Nephron progenitor cell (in vitro differentiated cells): ENCODE results near the gene RIMS1.
"Not testable (repeated sequence)": the region's sequence is repeated elsewhere in the genome, so short reads cannot be mapped to it uniquely, and the experiment has no call there.

ENCODE experiments used
- DNase-seq: peaks from one replicate; pipeline ENCODE4 v3.0.0; 2021
- H3K27ac Mint-ChIP-seq: 2 replicates; pipeline ENCODE4 v1.8.0; 2021; ENCODE audit warnings: mild to moderate bottlenecking, moderate library complexity, mixed read lengths
- H3K27me3 Mint-ChIP-seq: 2 replicates; pipeline ENCODE4 v1.8.0; 2021; ENCODE audit warnings: mild to moderate bottlenecking, low read depth, mixed read lengths; ENCODE audit not compliant: poor library complexity
- H3K36me3 Mint-ChIP-seq: 2 replicates; pipeline ENCODE4 v1.8.0; 2021; ENCODE audit warnings: low read depth, mixed read lengths
- H3K4me1 Mint-ChIP-seq: 2 replicates; pipeline ENCODE4 v1.8.0; 2021; ENCODE audit warnings: mixed read lengths
- H3K4me3 Mint-ChIP-seq: 2 replicates; pipeline ENCODE4 v1.8.0; 2021; ENCODE audit warnings: mild to moderate bottlenecking, moderate library complexity, mixed read lengths
- H3K9me3 Mint-ChIP-seq: 2 replicates; pipeline ENCODE4 v1.8.0; 2021; ENCODE audit warnings: mild to moderate bottlenecking, moderate library complexity, mixed read lengths
- CTCF ChIP-seq: fragments of 200-600 bp; sonication (generic); IDR thresholded peaks from 2 replicates; pipeline ENCODE4 v1.5.0; 2021; ENCODE audit warnings: antibody characterized with exemption

RIMS1 gene

DNA sequence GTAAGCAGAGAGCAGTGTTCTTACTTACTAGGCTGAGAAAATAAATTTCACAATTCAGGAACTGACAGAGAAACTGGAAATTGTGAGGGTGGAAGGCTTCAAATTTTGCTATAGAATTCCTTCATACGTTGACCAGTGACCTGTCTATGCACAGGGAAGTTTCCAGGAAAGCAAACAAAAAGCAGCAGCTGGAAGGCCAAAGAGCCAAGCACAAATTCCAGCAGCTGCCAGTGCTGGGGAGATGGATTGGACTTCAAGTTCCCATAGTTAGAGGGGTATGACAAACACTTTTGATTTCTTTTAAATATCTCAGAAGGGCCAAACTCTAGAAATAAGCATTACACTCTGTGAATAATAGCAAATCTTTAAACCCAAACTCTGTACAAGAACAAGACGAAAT, 436.4 kb downstream of the RIMS1 start:
- no peaks in the 10 kb centered on the region for H3K27me3 Mint-ChIP-seq
- H3K36me3 Mint-ChIP-seq: no peaks in the 10 kb centered on the region
- H3K4me3 Mint-ChIP-seq: no peak overlapping the region
- no peak for TF ChIP-seq CTCF
- no peaks in the 10 kb centered on the region for H3K9me3 Mint-ChIP-seq
- DNase-seq: no peak
- no peaks in the 10 kb centered on the region for H3K4me1 Mint-ChIP-seq
- H3K27ac Mint-ChIP-seq: no peak overlapping the region

DNA sequence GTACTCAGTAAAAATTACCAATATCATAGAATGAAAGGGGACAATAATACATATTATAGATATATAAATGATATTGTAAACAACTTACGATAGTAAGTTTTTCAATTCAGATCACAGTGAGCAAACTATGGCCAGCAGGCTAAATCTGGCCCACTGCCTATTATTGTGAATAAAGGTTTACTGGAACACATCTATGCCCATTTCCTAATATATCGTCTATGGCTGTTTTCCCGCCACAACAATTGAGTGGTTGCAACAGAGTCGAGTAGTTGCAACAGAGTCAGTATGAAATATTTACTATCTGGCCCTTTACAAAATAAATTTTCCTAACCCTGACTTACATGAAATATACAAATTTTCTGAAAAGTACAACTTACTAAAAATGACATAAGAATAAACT, 438.2 kb downstream of the RIMS1 start:
- Mint-ChIP-seq H3K27me3 (no peaks in the 10 kb centered on the region), H3K9me3 (no peaks in the 10 kb centered on the region), H3K27ac (no peak overlapping the region), H3K36me3 (no peaks in the 10 kb centered on the region), H3K4me1 (no peaks in the 10 kb centered on the region), H3K4me3 (no peak overlapping the region)
- DNase-seq: no peak
- no peak for TF ChIP-seq CTCF

DNA sequence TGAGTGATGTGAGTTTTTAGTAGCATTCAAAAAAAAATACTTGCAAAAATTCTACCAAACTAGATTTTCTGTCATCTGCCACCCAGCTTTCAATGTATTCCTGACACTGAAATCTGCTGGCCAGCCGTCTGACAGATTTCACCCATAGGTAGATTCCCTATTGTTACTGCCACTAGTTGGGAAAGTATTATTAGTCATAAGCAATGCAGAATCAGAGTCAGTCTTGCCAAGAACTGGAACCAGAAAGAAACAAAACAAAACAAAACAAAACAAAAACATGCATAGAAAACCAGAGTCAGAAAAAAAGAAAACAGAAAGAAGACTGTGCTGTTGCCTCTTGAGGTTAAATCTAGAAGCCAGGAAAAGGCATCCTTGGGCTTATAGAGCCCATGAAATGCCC, 442.4 kb downstream of the RIMS1 start:
- TF ChIP-seq CTCF: no peak
- Mint-ChIP-seq H3K36me3 (no peaks in the 10 kb centered on the region), H3K4me3 (no peak overlapping the region), H3K27ac (no peak overlapping the region), H3K4me1 (no peaks in the 10 kb centered on the region), H3K9me3 (no peaks in the 10 kb centered on the region), H3K27me3 (no peaks in the 10 kb centered on the region)
- no peak for DNase-seq

DNA sequence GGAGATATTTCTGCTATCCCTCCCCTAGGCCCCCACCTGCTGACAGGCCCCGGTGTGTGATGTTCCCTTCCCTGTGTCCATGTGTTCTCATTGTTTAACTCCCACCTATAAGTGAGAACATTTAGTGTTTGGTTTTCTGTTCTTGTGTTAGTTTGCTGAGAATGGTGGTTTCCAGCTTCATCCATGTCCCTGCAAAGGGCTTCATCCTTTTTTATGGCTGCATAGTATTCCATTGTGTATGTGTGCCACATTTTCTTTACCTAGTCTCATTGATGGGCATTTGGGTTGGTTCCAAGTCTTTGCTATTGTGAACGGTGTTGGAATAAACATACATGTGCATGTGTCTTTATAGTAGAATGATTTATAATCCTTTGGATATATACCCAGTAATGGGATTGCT, 448.9 kb downstream of the RIMS1 start:
- H3K27ac Mint-ChIP-seq, H3K36me3 Mint-ChIP-seq, H3K4me1 Mint-ChIP-seq, H3K4me3 Mint-ChIP-seq, DNase-seq, H3K9me3 Mint-ChIP-seq, H3K27me3 Mint-ChIP-seq: not testable (repeated sequence)

DNA sequence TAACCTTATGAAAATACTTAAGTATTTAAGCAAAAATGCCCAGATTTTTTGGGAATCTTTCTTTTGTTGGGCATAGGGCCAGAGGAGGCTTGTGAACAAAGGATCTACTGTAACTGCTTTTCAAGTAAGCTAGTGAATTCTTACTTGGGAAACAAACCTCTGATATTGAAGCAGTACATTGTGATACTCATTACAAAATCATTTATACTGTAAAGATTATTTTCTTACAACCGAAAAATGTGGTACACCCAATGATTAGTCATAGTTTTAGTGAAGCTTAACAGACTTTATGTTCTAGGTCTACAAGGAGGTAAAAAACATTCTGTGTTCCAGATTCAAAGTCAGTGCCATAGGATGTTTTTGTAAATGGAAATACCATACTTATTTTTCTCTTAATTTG, 462.6 kb downstream of the RIMS1 start:
- no peak overlapping the region for H3K27ac Mint-ChIP-seq
- no peaks in the 10 kb centered on the region for H3K9me3 Mint-ChIP-seq
- no peaks in the 10 kb centered on the region for H3K4me1 Mint-ChIP-seq

GRCh38 chr6:72350296-72350881, 464.0 kb downstream of the RIMS1 start:
- Mint-ChIP-seq H3K27me3 (no peaks in the 10 kb centered on the region), H3K27ac (no peak overlapping the region), H3K9me3 (no peaks in the 10 kb centered on the region), H3K36me3 (no peaks in the 10 kb centered on the region), H3K4me1 (no peaks in the 10 kb centered on the region), H3K4me3 (no peak overlapping the region)
- TF ChIP-seq CTCF: no peak
- DNase-seq: no peak

More for the DNA sequence above, 462.6 kb downstream of the RIMS1 start:
- Mint-ChIP-seq H3K27me3 (no peaks in the 10 kb centered on the region), H3K36me3 (no peaks in the 10 kb centered on the region), H3K4me3 (no peak overlapping the region)
- DNase-seq: no peak
- no peak for TF ChIP-seq CTCF
